Breast epithelium (tissue), 3 donors: ENCODE data around the gene DARS2.

Source experiments
- POLR2A ChIP-seq: fragments of 450-650 bp; IDR thresholded peaks from one replicate; pipeline ENCODE4 v1.6.1; 2016; ENCODE audit warnings: antibody characterized with exemption, mild to moderate bottlenecking, moderate library complexity
- POLR2AphosphoS5 ChIP-seq, 3 donors: sonication (generic); formaldehyde crosslinking; IDR thresholded peaks; one replicate each; pipeline ENCODE4 v1.6.1; 2017; ENCODE audit warnings: antibody characterized with exemption in 3 of 3
- TF ChIP-seq, protein P1 (sequence below), 3 donors: fragments of 450-650 bp; IDR thresholded peaks; one replicate each; pipeline ENCODE4 v1.5.1; 2016 to 2017; ENCODE audit warnings: antibody characterized with exemption in 3 of 3, mild to moderate bottlenecking in 3 of 3, moderate library complexity in 3 of 3

DNA sequence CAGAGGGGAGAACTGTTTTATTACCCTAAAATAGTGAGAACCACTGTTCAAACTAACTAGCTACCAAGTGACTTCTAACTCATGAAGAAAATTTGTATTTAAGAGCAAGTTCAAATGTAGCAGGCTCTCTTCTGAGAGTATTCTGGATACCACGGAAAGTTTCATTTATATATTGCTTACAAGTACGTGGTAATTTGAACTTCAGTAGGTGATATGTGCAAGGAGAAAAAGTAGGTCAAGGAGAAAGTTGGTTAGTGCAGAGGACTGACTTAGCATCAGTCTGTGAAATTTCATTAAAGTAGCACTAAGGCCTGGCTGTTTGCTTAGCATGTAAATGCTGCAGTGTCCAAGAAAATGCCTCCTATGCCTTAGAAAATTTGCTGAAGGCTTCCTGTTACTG, 76.0 kb downstream of the DARS2 start:
- TF ChIP-seq, protein P1, sequence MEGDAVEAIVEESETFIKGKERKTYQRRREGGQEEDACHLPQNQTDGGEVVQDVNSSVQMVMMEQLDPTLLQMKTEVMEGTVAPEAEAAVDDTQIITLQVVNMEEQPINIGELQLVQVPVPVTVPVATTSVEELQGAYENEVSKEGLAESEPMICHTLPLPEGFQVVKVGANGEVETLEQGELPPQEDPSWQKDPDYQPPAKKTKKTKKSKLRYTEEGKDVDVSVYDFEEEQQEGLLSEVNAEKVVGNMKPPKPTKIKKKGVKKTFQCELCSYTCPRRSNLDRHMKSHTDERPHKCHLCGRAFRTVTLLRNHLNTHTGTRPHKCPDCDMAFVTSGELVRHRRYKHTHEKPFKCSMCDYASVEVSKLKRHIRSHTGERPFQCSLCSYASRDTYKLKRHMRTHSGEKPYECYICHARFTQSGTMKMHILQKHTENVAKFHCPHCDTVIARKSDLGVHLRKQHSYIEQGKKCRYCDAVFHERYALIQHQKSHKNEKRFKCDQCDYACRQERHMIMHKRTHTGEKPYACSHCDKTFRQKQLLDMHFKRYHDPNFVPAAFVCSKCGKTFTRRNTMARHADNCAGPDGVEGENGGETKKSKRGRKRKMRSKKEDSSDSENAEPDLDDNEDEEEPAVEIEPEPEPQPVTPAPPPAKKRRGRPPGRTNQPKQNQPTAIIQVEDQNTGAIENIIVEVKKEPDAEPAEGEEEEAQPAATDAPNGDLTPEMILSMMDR (IDR thresholded peaks at IDR 0.05): no peak
- TF ChIP-seq POLR2A (no peak), POLR2AphosphoS5 (IDR thresholded peaks at IDR 0.05) (no peak)
